Suprapubic skin (tissue), 4 donors: Measurements from ENCODE around the gene MRC2.

Experiments used
- EP300 ChIP-seq: sonication (generic); formaldehyde crosslinking; IDR thresholded peaks from one replicate; pipeline ENCODE4 v1.6.1; 2017; ENCODE audit warnings: antibody characterized with exemption
- POLR2A ChIP-seq, 2 donors: fragments of 450-650 bp; IDR thresholded peaks; one replicate each; pipeline ENCODE4 v1.6.1; 2017; ENCODE audit warnings: antibody characterized with exemption in 2 of 2, mild to moderate bottlenecking in 2 of 2, moderate library complexity in 2 of 2
- POLR2AphosphoS5 ChIP-seq, 3 donors: sonication (generic); formaldehyde crosslinking; IDR thresholded peaks; one replicate each; pipeline ENCODE4 v1.6.1; 2017; ENCODE audit warnings: antibody characterized with exemption in 3 of 3
- TF ChIP-seq, protein P1 (sequence below), 2 donors: fragments of 200-600 bp in 1 of 2; fragments of 450-650 bp in 1 of 2; sonication (generic) in 1 of 2; IDR thresholded peaks; one replicate each; pipeline ENCODE4 v1.5.1; 2016 to 2019; ENCODE audit warnings: antibody characterized with exemption in 2 of 2, mild to moderate bottlenecking in 1 of 2, moderate library complexity in 1 of 2

DNA sequence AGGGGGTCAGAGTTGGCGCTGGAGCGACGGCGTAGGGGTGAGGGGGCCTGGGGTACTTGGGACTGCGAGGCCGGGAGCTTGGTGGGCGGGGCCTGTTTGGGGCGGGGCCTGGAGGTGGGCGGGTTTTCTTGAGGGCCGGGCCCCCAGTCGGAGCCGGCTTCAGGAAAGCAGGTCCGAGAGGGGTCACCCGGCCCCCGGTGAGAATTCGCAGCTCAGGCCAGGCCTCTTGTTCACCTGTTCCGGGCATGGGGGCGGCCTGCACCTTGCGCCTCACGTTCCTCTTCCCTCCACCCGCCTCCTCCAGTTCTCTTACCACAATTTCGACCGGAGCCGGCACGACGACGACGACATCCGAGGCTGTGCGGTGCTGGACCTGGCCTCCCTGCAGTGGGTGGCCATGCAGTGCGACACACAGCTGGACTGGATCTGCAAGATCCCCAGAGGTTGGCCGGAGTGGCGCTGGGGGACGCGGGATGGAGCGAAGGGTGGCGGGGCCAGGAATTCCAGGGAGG is 52.5 kb downstream of the MRC2 start:
- TF ChIP-seq, protein P1, sequence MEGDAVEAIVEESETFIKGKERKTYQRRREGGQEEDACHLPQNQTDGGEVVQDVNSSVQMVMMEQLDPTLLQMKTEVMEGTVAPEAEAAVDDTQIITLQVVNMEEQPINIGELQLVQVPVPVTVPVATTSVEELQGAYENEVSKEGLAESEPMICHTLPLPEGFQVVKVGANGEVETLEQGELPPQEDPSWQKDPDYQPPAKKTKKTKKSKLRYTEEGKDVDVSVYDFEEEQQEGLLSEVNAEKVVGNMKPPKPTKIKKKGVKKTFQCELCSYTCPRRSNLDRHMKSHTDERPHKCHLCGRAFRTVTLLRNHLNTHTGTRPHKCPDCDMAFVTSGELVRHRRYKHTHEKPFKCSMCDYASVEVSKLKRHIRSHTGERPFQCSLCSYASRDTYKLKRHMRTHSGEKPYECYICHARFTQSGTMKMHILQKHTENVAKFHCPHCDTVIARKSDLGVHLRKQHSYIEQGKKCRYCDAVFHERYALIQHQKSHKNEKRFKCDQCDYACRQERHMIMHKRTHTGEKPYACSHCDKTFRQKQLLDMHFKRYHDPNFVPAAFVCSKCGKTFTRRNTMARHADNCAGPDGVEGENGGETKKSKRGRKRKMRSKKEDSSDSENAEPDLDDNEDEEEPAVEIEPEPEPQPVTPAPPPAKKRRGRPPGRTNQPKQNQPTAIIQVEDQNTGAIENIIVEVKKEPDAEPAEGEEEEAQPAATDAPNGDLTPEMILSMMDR (IDR thresholded peaks at IDR 0.05), result no peak
- TF ChIP-seq EP300, result no peak
- no peak for TF ChIP-seq POLR2A (IDR thresholded peaks at IDR 0.05)
- no peak for TF ChIP-seq POLR2AphosphoS5 (IDR thresholded peaks at IDR 0.05)
